GM21737 (cell line): ENCODE measurements around the gene CIDEB.

Experiments
- ATAC-seq: cut with Tn5 transposase; IDR thresholded peaks from one replicate; pipeline ENCODE4 v1.9.1; 2021; ENCODE audit warnings: mild to moderate bottlenecking, moderate library complexity; ENCODE audit not compliant: unreplicated experiment

The CIDEB gene

DNA sequence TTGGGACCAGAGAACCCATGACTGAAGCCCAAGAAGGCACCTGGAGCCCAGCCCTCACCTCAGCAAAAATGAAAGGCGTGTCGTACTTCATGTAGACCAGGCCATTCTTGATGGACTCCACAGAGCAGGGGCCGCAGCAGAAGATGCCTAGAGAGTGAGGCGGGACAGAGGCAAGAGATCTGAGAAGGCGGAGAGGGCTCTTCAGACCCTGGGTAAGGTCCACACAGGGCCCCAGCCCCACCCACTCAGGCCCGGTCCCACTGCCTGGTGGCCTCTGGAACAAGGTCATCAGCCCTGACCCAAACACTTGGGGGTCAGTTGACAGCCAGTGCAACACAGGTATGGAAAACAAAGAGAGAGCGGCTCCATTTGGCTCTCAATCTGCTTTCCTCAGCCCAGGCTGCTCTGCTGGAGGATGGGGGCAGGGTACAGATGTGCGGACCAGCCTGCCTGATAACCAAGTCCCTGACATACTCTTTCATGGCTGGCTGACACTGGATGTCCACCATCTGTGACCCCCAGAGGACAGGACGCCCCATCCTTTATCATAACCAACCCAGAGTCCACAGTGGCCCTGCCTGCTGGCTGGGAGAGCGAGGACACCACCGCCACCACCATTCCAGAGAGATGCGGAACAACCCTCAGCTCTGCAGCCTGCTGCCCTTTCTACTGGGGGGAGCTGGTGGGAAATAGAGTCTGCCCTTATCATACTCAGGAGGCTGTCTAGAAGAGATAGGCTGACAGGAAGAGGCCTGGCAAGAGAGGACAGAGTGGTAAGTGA lies 51.7 kb downstream of the CIDEB start:
- no peak for ATAC-seq

- ATAC-seq: no peak
Observed at GRCh38 chr14:24255438-24255837, 52.3 kb downstream of the CIDEB start.
